Measurements from ENCODE around the gene TERB2. TPM values are rescaled to one million over a fixed set of nuclear protein-coding genes. Genes with fewer than 3 reads are reported as not detected.

Gene TERB2, protein sequence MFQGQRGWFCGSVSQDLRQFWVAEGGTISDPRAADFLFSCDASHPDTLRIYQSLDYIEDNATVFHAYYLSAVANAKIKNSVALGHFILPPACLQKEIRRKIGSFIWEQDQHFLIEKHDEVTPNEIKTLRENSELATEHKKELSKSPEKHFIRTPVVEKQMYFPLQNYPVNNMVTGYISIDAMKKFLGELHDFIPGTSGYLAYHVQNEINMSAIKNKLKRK
- not detected in 2 replicates for total RNA-seq

DNA sequence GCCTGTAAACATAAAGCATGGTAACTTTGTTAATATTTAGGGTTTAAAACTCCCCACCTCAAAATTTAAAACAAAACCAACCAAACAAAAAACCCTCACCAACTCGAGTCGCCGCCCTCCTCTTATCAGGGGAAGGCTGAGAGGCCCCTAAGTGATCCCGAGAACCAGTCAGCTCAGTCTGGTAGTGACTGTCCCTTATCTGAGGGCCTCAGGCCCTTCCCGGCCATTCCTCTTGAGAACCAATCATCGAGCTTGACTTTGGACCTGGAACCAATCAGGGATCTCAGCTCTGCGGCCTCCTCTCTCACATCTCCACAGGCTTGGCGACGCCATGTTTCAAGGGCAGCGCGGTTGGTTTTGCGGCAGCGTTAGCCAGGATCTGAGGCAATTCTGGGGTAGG, at the start of gene TERB2:
TERB2 (plus strand) TSS at position 300 of the 400 bp plus-strand sequence; CDS start at position 332, 32 bp downstream.

DNA sequence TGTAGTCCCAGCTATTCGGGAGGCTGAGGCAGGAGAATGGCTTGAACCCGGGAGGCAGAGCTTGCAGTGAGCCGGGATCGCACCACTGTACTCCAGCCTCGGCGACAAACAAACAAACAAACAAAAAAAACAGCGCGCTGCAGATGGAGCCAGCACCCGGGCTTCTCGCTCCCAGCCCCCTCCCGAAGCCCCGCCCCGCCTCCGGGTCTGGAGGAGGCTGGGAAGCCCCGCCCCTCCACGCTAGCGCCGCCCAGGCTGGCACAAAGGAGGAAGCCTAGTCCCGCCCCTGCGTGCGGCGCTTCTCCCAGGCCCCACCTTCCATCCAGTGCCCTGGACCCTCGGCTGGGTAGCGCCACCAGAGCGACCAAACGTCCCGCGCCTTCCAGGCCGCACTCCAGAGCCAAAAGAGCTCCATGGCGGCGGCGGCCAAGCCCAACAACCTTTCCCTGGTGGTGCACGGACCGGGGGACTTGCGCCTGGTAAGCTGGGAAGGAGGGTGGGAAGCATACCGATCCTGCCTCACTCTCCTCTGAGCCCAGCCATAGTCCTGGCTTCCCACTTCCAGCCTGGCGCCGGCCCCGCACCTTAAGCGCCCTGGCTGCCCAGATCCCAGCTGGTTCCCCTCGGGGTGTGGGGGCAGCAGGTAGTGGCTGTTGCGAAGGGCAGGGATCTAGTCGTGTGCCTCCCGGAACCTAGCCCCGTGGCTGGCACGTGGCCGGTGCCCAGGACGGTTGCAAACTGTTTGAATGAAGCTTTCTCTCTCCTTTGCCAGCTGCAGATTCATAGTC, 66.6 kb downstream of the TERB2 start, which contains the start of gene SORD:
SORD (plus strand) TSS at position 325 of the 788 bp plus-strand sequence; CDS start at position 414, 89 bp downstream.

Small RNA genes within 50 kb of the gene (small RNA-seq; reads per million reads assigned to genes)
- not detected for gene RNU1-78P (ENCODE audit: low replicate concordance)
- gene RNU6-1108P (ENCODE audit: low replicate concordance): not detected
- gene RNU6-1332P (ENCODE audit: low replicate concordance): not detected
- not detected for gene RNU6-966P (ENCODE audit: low replicate concordance)

Other genes starting within 250 kb of the TERB2 start
- 0.44 and 1.9 TPM in 2 replicates for gene PATL2, start 245.4 kb upstream of the TERB2 start, total RNA-seq
- 1,563 and 4,527 TPM in 2 replicates for gene B2M, start 245.2 kb upstream of the TERB2 start, total RNA-seq
- gene TRIM69, start 220.2 kb upstream of the TERB2 start, total RNA-seq: 7.9 and 8.1 TPM in 2 replicates
- 6.2 and 8.3 TPM in 2 replicates for gene SORD, start 66.5 kb downstream of the TERB2 start, total RNA-seq
- not detected in 2 replicates for gene DUOX2, start 157.5 kb downstream of the TERB2 start, total RNA-seq
- not detected in 2 replicates for gene DUOXA2, start 157.6 kb downstream of the TERB2 start, total RNA-seq
- gene DUOXA1, start 173.2 kb downstream of the TERB2 start, total RNA-seq: not detected in 2 replicates
- under 0.01 TPM in 1 of 2 replicates, not detected in the other for gene DUOX1, start 173.3 kb downstream of the TERB2 start, total RNA-seq
- 0.22 and 0.43 TPM in 2 replicates for gene SHF, start 231.3 kb downstream of the TERB2 start, total RNA-seq